Endothelial cell of umbilical vein (primary cell): Measurements from ENCODE around the gene CPNE5. TPM values are rescaled to one million over a fixed set of nuclear protein-coding genes. Genes with fewer than 3 reads are reported as not detected.
A peak's percentile ranks its signal among the peaks of the same experiment; 100 is the strongest.

Source experiments
- BruUV-seq: library from RNA; stranded (reverse); fragments of 400-500 nt; replicated peaks from 2 replicates; lab custom pipeline; 2021; lab: Mats Ljungman, UMichigan
- CTCF ChIA-PET: fragments of 300-600, 350-600 bp; sonication (Branson Sonifier 250); formaldehyde crosslinking; loops from one replicate; lab custom pipeline; 2021; ENCODE audit warnings: antibody characterized with exemption, inconsistent platforms; lab: Charles Lee
- POLR2A ChIA-PET: fragments of 300-600, 350-600 bp; sonication (Branson Sonifier 250); formaldehyde crosslinking; loops from one replicate; lab custom pipeline; 2021; ENCODE audit warnings: antibody characterized with exemption, inconsistent platforms; lab: Charles Lee
- DNase-seq: peaks from one replicate; pipeline ENCODE4 v3.0.0-alpha.2; 2011; ENCODE audit warnings: low read depth, low spot score
- FAIRE-seq: peaks from 2 replicates; lab custom pipeline; 2011; peaks lifted over from hg19 to GRCh38; lab: Jason Lieb, UNC
- H2AFZ ChIP-seq: 2 replicates; pipeline ENCODE4 v1.6.0; 2012; ENCODE audit warnings: low read depth, low read length, control low read depth, inconsistent platforms
- H3K27ac ChIP-seq: 2 replicates; pipeline ENCODE4 v1.5.1; 2011; ENCODE audit warnings: low read depth, mild to moderate bottlenecking, control low read depth, low read length, moderate library complexity; ENCODE audit not compliant: insufficient read depth
- H3K27me3 ChIP-seq, 2 experiments: 2 replicates each; pipeline versions ENCODE4 v1.6.0 to v1.6.1; 2011; ENCODE audit warnings: low read length in 2 of 2, mixed read lengths in 1 of 2; ENCODE audit not compliant: control insufficient read depth in 2 of 2, insufficient read depth in 2 of 2
- H3K36me3 ChIP-seq, 2 experiments: 2 replicates in 1 of 2; 3 replicates in 1 of 2; pipeline ENCODE4 v1.5.1; 2011; ENCODE audit warnings: low read length in 2 of 2, mild to moderate bottlenecking in 1 of 2, moderate library complexity in 1 of 2; ENCODE audit not compliant: control insufficient read depth in 2 of 2, insufficient read depth in 2 of 2; ENCODE audit errors: extremely low read depth in 1 of 2
- H3K4me1 ChIP-seq: 3 replicates; pipeline ENCODE4 v1.5.1; 2011; ENCODE audit warnings: mild to moderate bottlenecking, low read length; ENCODE audit not compliant: control insufficient read depth, insufficient read depth; ENCODE audit errors: extremely low read depth
- H3K4me2 ChIP-seq: 2 replicates; pipeline ENCODE4 v1.6.1; 2011; ENCODE audit warnings: low read length, control low read depth, mixed read lengths; ENCODE audit not compliant: insufficient read depth
- H3K4me3 ChIP-seq, 3 experiments: fragments of 200-600 bp in 1 of 3; sonication (generic), shearing (Covaris generic) in 1 of 3; replicated peaks in 1 of 3; 2 replicates each; pipeline ENCODE4 v1.5.1; 2011 to 2016; ENCODE audit warnings: control low read depth in 3 of 3, low read length in 3 of 3, mild to moderate bottlenecking in 2 of 3, inconsistent platforms in 1 of 3, low read depth in 1 of 3, moderate library complexity in 1 of 3; ENCODE audit not compliant: insufficient read depth in 1 of 3
- H3K79me2 ChIP-seq: 2 replicates; pipeline ENCODE4 v1.6.0; 2012; ENCODE audit warnings: low read length, inconsistent platforms; ENCODE audit not compliant: control insufficient read depth, insufficient read depth
- H3K9ac ChIP-seq: replicated peaks from 2 replicates; pipeline ENCODE3; 2011; ENCODE audit warnings: low read length, control low read depth; ENCODE audit not compliant: insufficient read depth; ENCODE audit errors: extremely low read depth
- H3K9me1 ChIP-seq: replicated peaks from 3 replicates; pipeline ENCODE4 v1.6.0; 2011; ENCODE audit warnings: mild to moderate bottlenecking, low read length; ENCODE audit not compliant: control insufficient read depth, insufficient read depth; ENCODE audit errors: extremely low read depth
- H3K9me3 ChIP-seq: replicated peaks from 2 replicates; pipeline ENCODE4 v1.5.1; 2012; ENCODE audit warnings: low read length, inconsistent platforms; ENCODE audit not compliant: control insufficient read depth, insufficient read depth
- H4K20me1 ChIP-seq: replicated peaks from 2 replicates; pipeline ENCODE3; 2011; ENCODE audit warnings: mild to moderate bottlenecking, low read length; ENCODE audit not compliant: control insufficient read depth, insufficient read depth; ENCODE audit errors: extremely low read depth
- CTCF ChIP-seq, 2 donors: IDR thresholded peaks; 1 replicate in 1 of 2; 2 replicates in 1 of 2; pipeline ENCODE4 v1.5.1; 2011; ENCODE audit warnings: low read length in 2 of 2, mild to moderate bottlenecking in 2 of 2, moderate library complexity in 2 of 2, control low read depth in 1 of 2, inconsistent platforms in 1 of 2, low read depth in 1 of 2; ENCODE audit not compliant: insufficient read depth in 1 of 2; ENCODE audit errors: extremely low read depth in 1 of 2
- FOS ChIP-seq: IDR thresholded peaks from 2 replicates; pipeline ENCODE4 v1.6.1; 2011; ENCODE audit warnings: mild to moderate bottlenecking, low read length, moderate library complexity, borderline replicate concordance; ENCODE audit not compliant: insufficient read depth
- GATA2 ChIP-seq: IDR thresholded peaks from 2 replicates; pipeline ENCODE4 v1.7.0; 2011; ENCODE audit warnings: low read depth, mild to moderate bottlenecking, moderate library complexity, mixed read lengths, low read length; ENCODE audit not compliant: insufficient read length, insufficient read depth
- JUN ChIP-seq: IDR thresholded peaks from 2 replicates; pipeline ENCODE4 v1.6.1; 2011; ENCODE audit warnings: borderline replicate concordance, low read depth; ENCODE audit not compliant: insufficient read length, insufficient read depth
- MAX ChIP-seq: IDR thresholded peaks from 2 replicates; pipeline ENCODE4 v1.6.1; 2011; ENCODE audit not compliant: insufficient read depth, insufficient read length
- POLR2A ChIP-seq: IDR thresholded peaks from 2 replicates; pipeline ENCODE4 v1.6.1; 2012; ENCODE audit warnings: low read depth, mild to moderate bottlenecking, control low read depth, low read length
- dilution Hi-C: fragments of 300-500 bp; cut with MboI; formaldehyde crosslinking; loops from one replicate; pipeline ENCODE4 v1.15.0; 2019; ENCODE audit warnings: low sequenced_read_pairs; ENCODE audit not compliant: extremely low pct_ligation_motif_present
- intact Hi-C: fragments of 100-400 bp; cut with micrococcal nuclease; formaldehyde crosslinking; loops from one replicate; pipeline ENCODE4 v1.10.0; 2022
- polyA plus RNA-seq, 4 experiments: library from polyadenylated mRNA; depleted of rRNA in 3 of 4; stranded (reverse) in 3 of 4; unstranded in 1 of 4; fragments of >200 nt; gene quantifications; 2 replicates each; pipeline versions ENCODE4 v1.2.1 to v1.2.3, GENCODE V29; 2011 to 2012; ENCODE audit warnings: missing spikeins in 1 of 4
- total RNA-seq: library from RNA; stranded (reverse); gene quantifications from 2 replicates; pipeline ENCODE4 v1.2.3, GENCODE V29; 2021

Gene CPNE5
- total and polyA plus RNA-seq, 2 donors (not counting 3 experiments of a cell fraction or from before 2014, with no cell fraction given): 18.8 to 49.4 TPM

GRCh38 chr6:36760685-36761435 lies 78.4 kb downstream of the CPNE5 start:
- Histone ChIP-seq H3K27me3 (no peaks in the 10 kb centered on the region), H3K4me2 (no peak overlapping the region), H3K9me1 (no peaks in the 10 kb centered on the region), H2AFZ (no peak overlapping the region), H3K9me3 (no peaks in the 10 kb centered on the region), H3K27ac (no peak overlapping the region), H3K4me1 (peaks cover 20% of the 10 kb centered on the region), H3K36me3 (no peaks in the 10 kb centered on the region), H4K20me1 (no peaks in the 10 kb centered on the region), H3K9ac (no peak overlapping the region), H3K79me2 (no peaks in the 10 kb centered on the region), H3K4me3 (no peak overlapping the region)
- no TSS peak for BruUV-seq
- CTCF ChIA-PET: interaction anchor here (0.6 to 4.6 kb wide), 15 partner anchors 8 to 257 kb away, joined by 3 to 108 read pairs (median 11); no protein-coding TSS in a partner anchor
- dilution Hi-C loops: no loop called here
- TF ChIP-seq GATA2 (no peak), JUN (no peak), MAX (no peak)
- intact Hi-C loops: loop anchor here (10.0 kb wide), 1 partner anchor 224 kb away; the partner anchor contains the start of gene MTCH1
- FAIRE-seq (no peak), DNase-seq (no peak)
- POLR2A ChIA-PET: no interaction called here

- dilution Hi-C loops (no loop called here), intact Hi-C loops (loop anchor here (1.0 to 2.0 kb wide), 6 partner anchors 35 to 336 kb away; no protein-coding TSS in a partner anchor)
- H3K36me3 ChIP-seq: no peaks in the 10 kb centered on the region
- H3K9me3 ChIP-seq: no peaks in the 10 kb centered on the region
- peak; percentile 85 for DNase-seq
- TF ChIP-seq FOS (no peak), POLR2A (no peak), MAX (no peak), CTCF (IDR thresholded peaks at IDR 0.05; ENCODE audit: extremely low read depth in 1 of 2, insufficient read depth in 1 of 2, low read depth in 1 of 2, low read length in 2 of 2) (peak; percentile 91 to 97)
- no peaks in the 10 kb centered on the region for H3K79me2 ChIP-seq
- no peaks in the 10 kb centered on the region for H3K9me1 ChIP-seq
- peak; percentile 91 for FAIRE-seq
- ChIA-PET POLR2A (interaction anchor here (0.6 to 1.0 kb wide), 5 partner anchors 25 to 440 kb away, joined by 3 to 4 read pairs (median 3); partner anchors contain the start of gene CDKN1A), CTCF (interaction anchor here (0.6 to 4.6 kb wide), 50 partner anchors 9 to 635 kb away, joined by 3 to 108 read pairs (median 5); partner anchors contain the start of gene CDKN1A)
- no peak overlapping the region for H3K4me2 ChIP-seq
- H3K27me3 ChIP-seq: no peaks in the 10 kb centered on the region
- H3K9ac ChIP-seq: no peak overlapping the region
- H3K4me1 ChIP-seq: peaks cover 33% of the 10 kb centered on the region
- no TSS peak for BruUV-seq
- H3K4me3 ChIP-seq: no peak overlapping the region
- no peak overlapping the region for H3K27ac ChIP-seq
- no peak overlapping the region for H2AFZ ChIP-seq
- no peaks in the 10 kb centered on the region for H4K20me1 ChIP-seq
Observed at GRCh38 chr6:36759148-36759759, 80.0 kb downstream of the CPNE5 start.
